ENCODE measurements around the gene PCP4.

DNA sequence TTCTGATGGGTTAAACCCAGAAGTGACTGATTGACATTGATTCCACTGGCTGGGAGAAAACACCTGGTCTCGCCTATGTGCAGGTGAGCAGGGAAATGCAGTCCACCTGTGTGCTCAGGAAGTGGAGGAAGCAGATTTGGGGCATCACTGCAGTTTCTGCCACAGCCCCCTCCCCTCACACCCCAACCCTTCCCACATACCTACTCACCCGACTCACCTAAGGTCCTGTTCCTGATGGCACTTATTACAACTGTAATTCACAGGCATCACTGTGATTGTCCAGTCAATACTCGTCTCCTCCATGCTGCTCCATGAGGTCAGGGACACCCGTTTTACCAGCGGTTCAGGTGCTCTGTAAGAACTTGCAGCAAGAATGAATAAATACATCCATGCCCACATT lies 68.5 kb downstream of the PCP4 start:
- TF ChIP-seq, protein P1, sequence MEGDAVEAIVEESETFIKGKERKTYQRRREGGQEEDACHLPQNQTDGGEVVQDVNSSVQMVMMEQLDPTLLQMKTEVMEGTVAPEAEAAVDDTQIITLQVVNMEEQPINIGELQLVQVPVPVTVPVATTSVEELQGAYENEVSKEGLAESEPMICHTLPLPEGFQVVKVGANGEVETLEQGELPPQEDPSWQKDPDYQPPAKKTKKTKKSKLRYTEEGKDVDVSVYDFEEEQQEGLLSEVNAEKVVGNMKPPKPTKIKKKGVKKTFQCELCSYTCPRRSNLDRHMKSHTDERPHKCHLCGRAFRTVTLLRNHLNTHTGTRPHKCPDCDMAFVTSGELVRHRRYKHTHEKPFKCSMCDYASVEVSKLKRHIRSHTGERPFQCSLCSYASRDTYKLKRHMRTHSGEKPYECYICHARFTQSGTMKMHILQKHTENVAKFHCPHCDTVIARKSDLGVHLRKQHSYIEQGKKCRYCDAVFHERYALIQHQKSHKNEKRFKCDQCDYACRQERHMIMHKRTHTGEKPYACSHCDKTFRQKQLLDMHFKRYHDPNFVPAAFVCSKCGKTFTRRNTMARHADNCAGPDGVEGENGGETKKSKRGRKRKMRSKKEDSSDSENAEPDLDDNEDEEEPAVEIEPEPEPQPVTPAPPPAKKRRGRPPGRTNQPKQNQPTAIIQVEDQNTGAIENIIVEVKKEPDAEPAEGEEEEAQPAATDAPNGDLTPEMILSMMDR (IDR thresholded peaks at IDR 0.05 in 8 of 11, conservative IDR thresholded peaks at IDR 0.05 in 3 of 11): no peak
- TF ChIP-seq POLR2A (IDR thresholded peaks at IDR 0.05): no peak

Data from spleen (tissue), 7 donors.